Neuronal stem cell (in vitro differentiated cells): ENCODE measurements around the gene ADGRF5.

Experiments
- DNase-seq: peaks from one replicate; pipeline ENCODE4 v3.0.0-alpha.2; 2013; ENCODE audit warnings: low spot score
- H2AFZ ChIP-seq: one replicate; pipeline ENCODE4 v1.6.1; 2013; ENCODE audit warnings: mild to moderate bottlenecking, low read length, inconsistent platforms
- H2AK5ac ChIP-seq: 2 replicates; pipeline ENCODE4 v1.6.1; 2013; ENCODE audit warnings: low read depth, mild to moderate bottlenecking, inconsistent platforms, low read length, moderate library complexity, mixed read lengths
- H2BK120ac ChIP-seq: 2 replicates; pipeline ENCODE4 v1.6.1; 2013; ENCODE audit warnings: low read depth, mild to moderate bottlenecking, inconsistent platforms, low read length, moderate library complexity, mixed read lengths
- H2BK12ac ChIP-seq: one replicate; pipeline ENCODE4 v1.6.1; 2013; ENCODE audit warnings: low read length, inconsistent platforms
- H2BK15ac ChIP-seq: 2 replicates; pipeline ENCODE4 v1.6.1; 2013; ENCODE audit warnings: mild to moderate bottlenecking, low read length, inconsistent platforms, mixed read lengths
- H2BK5ac ChIP-seq: one replicate; pipeline ENCODE4 v1.6.1; 2013; ENCODE audit warnings: inconsistent platforms, mild to moderate bottlenecking, low read length, moderate library complexity
- H3K14ac ChIP-seq: one replicate; pipeline ENCODE4 v1.6.1; 2013; ENCODE audit warnings: low read length, inconsistent platforms
- H3K18ac ChIP-seq: 2 replicates; pipeline ENCODE4 v1.6.1; 2013; ENCODE audit warnings: low read length, inconsistent platforms
- H3K23ac ChIP-seq: 2 replicates; pipeline ENCODE4 v1.6.1; 2013; ENCODE audit warnings: low read depth, mild to moderate bottlenecking, mixed read lengths, low read length, inconsistent platforms; ENCODE audit not compliant: poor library complexity
- H3K27ac ChIP-seq: replicated peaks from 3 replicates; pipeline ENCODE4 v1.5.1; 2013; ENCODE audit warnings: low read length, inconsistent platforms
- H3K27me3 ChIP-seq, 3 experiments: 2 replicates each; pipeline ENCODE4 v1.6.1; 2013; ENCODE audit warnings: low read length in 3 of 3, mild to moderate bottlenecking in 2 of 3, inconsistent platforms in 1 of 3, low read depth in 1 of 3, mixed read lengths in 1 of 3, moderate library complexity in 1 of 3; ENCODE audit not compliant: control insufficient read depth in 3 of 3, insufficient read depth in 3 of 3
- H3K36me3 ChIP-seq, 2 donors: replicated peaks in 1 of 2; 2 replicates each; pipeline ENCODE4 v1.6.1; 2013; ENCODE audit warnings: low read length in 2 of 2; ENCODE audit not compliant: control insufficient read depth in 2 of 2, insufficient read depth in 2 of 2
- H3K4ac ChIP-seq: 2 replicates; pipeline ENCODE4 v1.6.1; 2013; ENCODE audit warnings: inconsistent platforms, mild to moderate bottlenecking, low read length, moderate library complexity
- H3K4me1 ChIP-seq, 2 donors: 1 replicate in 1 of 2; 2 replicates in 1 of 2; pipeline ENCODE4 v1.6.1; 2013; ENCODE audit warnings: low read length in 2 of 2, low read depth in 1 of 2; ENCODE audit not compliant: control insufficient read depth in 2 of 2, insufficient read depth in 1 of 2
- H3K4me2 ChIP-seq: one replicate; pipeline ENCODE4 v1.6.1; 2013; ENCODE audit warnings: mild to moderate bottlenecking, low read length, inconsistent platforms; ENCODE audit not compliant: insufficient read depth, poor library complexity, severe bottlenecking
- H3K4me3 ChIP-seq, 2 donors: 2 replicates each; pipeline ENCODE4 v1.5.1; 2013; ENCODE audit warnings: low read length in 2 of 2, mild to moderate bottlenecking in 2 of 2, inconsistent platforms in 1 of 2, moderate library complexity in 1 of 2
- H3K79me1 ChIP-seq: one replicate; pipeline ENCODE4 v1.6.1; 2013; ENCODE audit warnings: low read depth, mild to moderate bottlenecking, inconsistent platforms, low read length, moderate library complexity
- H3K9ac ChIP-seq: one replicate; pipeline ENCODE4 v1.6.1; 2013; ENCODE audit warnings: mild to moderate bottlenecking, low read depth, low read length, inconsistent platforms; ENCODE audit not compliant: poor library complexity
- H3K9me3 ChIP-seq, 2 donors: replicated peaks in 1 of 2; 2 replicates each; pipeline versions ENCODE3 to v1.6.1; 2013; ENCODE audit warnings: low read length in 2 of 2, mild to moderate bottlenecking in 2 of 2, inconsistent platforms in 1 of 2, low read depth in 1 of 2, mixed read lengths in 1 of 2, moderate library complexity in 1 of 2; ENCODE audit not compliant: control insufficient read depth in 2 of 2, insufficient read depth in 1 of 2
- H4K8ac ChIP-seq: one replicate; pipeline ENCODE4 v1.6.1; 2013; ENCODE audit warnings: low read depth, mild to moderate bottlenecking, inconsistent platforms, low read length, moderate library complexity
- H4K91ac ChIP-seq: one replicate; pipeline ENCODE4 v1.6.1; 2013; ENCODE audit warnings: low read length, low read depth, mild to moderate bottlenecking, inconsistent platforms; ENCODE audit not compliant: poor library complexity
- WGBS, 2 donors: extraction: QIAGEN DNeasy Blood & Tissue Kit; methylation state at CpG; one replicate each; pipeline ENCODE4 v1.1.7; 2013; ENCODE audit warnings: missing lambda C conversion rate in 2 of 2, mixed read lengths in 1 of 2; ENCODE audit not compliant: insufficient read length in 2 of 2, insufficient replicate concordance in 1 of 2; ENCODE audit errors: extremely low coverage in 2 of 2; 5-methylcytosine and 5-hydroxymethylcytosine counted together

The ADGRF5 gene

GRCh38 chr6:46893648-46894047 lies 28.1 kb downstream of the ADGRF5 start:
- no peaks in the 10 kb centered on the region for H3K9me3 ChIP-seq
- DNase-seq, result no peak
- no peak overlapping the region for H3K9ac ChIP-seq
- H3K4me1 ChIP-seq, result no peaks in the 10 kb centered on the region
- H3K18ac ChIP-seq, result no peak overlapping the region
- H3K79me1 ChIP-seq, result no peaks in the 10 kb centered on the region
- H4K91ac ChIP-seq, result no peak overlapping the region
- no peak overlapping the region for H3K4me3 ChIP-seq
- no peak overlapping the region for H3K23ac ChIP-seq
- no peak overlapping the region for H2BK15ac ChIP-seq
- H3K36me3 ChIP-seq, result no peaks in the 10 kb centered on the region
- H3K14ac ChIP-seq, result no peak overlapping the region
- no peaks in the 10 kb centered on the region for H3K27me3 ChIP-seq
- H3K4me2 ChIP-seq, result no peak overlapping the region
- WGBS, 2 donors, result no CpG with 5 or more reads among the region's 1 CpG
- H2AK5ac ChIP-seq, result no peak overlapping the region
- H2AFZ ChIP-seq, result no peak overlapping the region
- no peak overlapping the region for H3K4ac ChIP-seq
- H2BK5ac ChIP-seq, result no peak overlapping the region
- H4K8ac ChIP-seq, result no peak overlapping the region
- no peak overlapping the region for H2BK120ac ChIP-seq
- H2BK12ac ChIP-seq, result no peak overlapping the region
- no peak overlapping the region for H3K27ac ChIP-seq

GRCh38 chr6:46891252-46891795 lies 30.4 kb downstream of the ADGRF5 start:
- Histone ChIP-seq H2AFZ (no peak overlapping the region), H3K23ac (no peak overlapping the region), H4K8ac (no peak overlapping the region), H2BK15ac (no peak overlapping the region), H3K79me1 (no peaks in the 10 kb centered on the region), H3K4me3 (no peak overlapping the region), H3K36me3 (no peaks in the 10 kb centered on the region), H3K4me1 (no peaks in the 10 kb centered on the region), H2BK5ac (no peak overlapping the region), H3K27me3 (no peaks in the 10 kb centered on the region), H3K27ac (no peak overlapping the region), H3K9me3 (no peaks in the 10 kb centered on the region), H4K91ac (no peak overlapping the region), H2BK120ac (no peak overlapping the region), H3K9ac (no peak overlapping the region), H3K4me2 (no peak overlapping the region), H3K14ac (no peak overlapping the region), H3K4ac (no peak overlapping the region), H2BK12ac (no peak overlapping the region), H2AK5ac (no peak overlapping the region), H3K18ac (no peak overlapping the region)
- WGBS, 2 donors, result no CpG with 5 or more reads among the region's 4 CpGs
- no peak for DNase-seq

- no peak overlapping the region for H2AFZ ChIP-seq
- H3K9ac ChIP-seq, result no peak overlapping the region
- H3K9me3 ChIP-seq, result no peaks in the 10 kb centered on the region
- no peak overlapping the region for H3K27ac ChIP-seq
- no CpG with 5 or more reads among the region's 4 CpGs for WGBS, 2 donors
- no peak overlapping the region for H2BK15ac ChIP-seq
- H4K8ac ChIP-seq, result no peak overlapping the region
- no peaks in the 10 kb centered on the region for H3K36me3 ChIP-seq
- H4K91ac ChIP-seq, result no peak overlapping the region
- H3K27me3 ChIP-seq, result no peaks in the 10 kb centered on the region
- DNase-seq, result no peak
- no peak overlapping the region for H3K14ac ChIP-seq
- H3K4ac ChIP-seq, result no peak overlapping the region
- no peaks in the 10 kb centered on the region for H3K79me1 ChIP-seq
- no peak overlapping the region for H2BK5ac ChIP-seq
- H2BK12ac ChIP-seq, result no peak overlapping the region
- no peak overlapping the region for H3K4me3 ChIP-seq
- no peaks in the 10 kb centered on the region for H3K4me1 ChIP-seq
- H3K23ac ChIP-seq, result no peak overlapping the region
- no peak overlapping the region for H3K18ac ChIP-seq
- H3K4me2 ChIP-seq, result no peak overlapping the region
- H2AK5ac ChIP-seq, result no peak overlapping the region
- H2BK120ac ChIP-seq, result no peak overlapping the region
Measured at GRCh38 chr6:46888578-46888977, 33.2 kb downstream of the ADGRF5 start.

- Histone ChIP-seq H2AFZ (no peak overlapping the region), H2BK5ac (no peak overlapping the region), H3K36me3 (no peaks in the 10 kb centered on the region), H4K8ac (no peak overlapping the region), H2AK5ac (no peak overlapping the region), H3K4me3 (no peak overlapping the region), H3K18ac (no peak overlapping the region), H3K27me3 (no peaks in the 10 kb centered on the region), H3K9me3 (no peaks in the 10 kb centered on the region), H3K4ac (no peak overlapping the region), H3K4me2 (no peak overlapping the region), H2BK12ac (no peak overlapping the region), H3K27ac (no peak overlapping the region), H2BK15ac (no peak overlapping the region), H3K9ac (no peak overlapping the region), H3K79me1 (no peaks in the 10 kb centered on the region), H3K4me1 (no peaks in the 10 kb centered on the region), H3K23ac (no peak overlapping the region), H2BK120ac (no peak overlapping the region), H4K91ac (no peak overlapping the region), H3K14ac (no peak overlapping the region)
- DNase-seq, result no peak
- no CpG with 5 or more reads among the region's 3 CpGs for WGBS, 2 donors
Measured at GRCh38 chr6:46888031-46888430, 33.7 kb downstream of the ADGRF5 start.
